SK-N-MC (cell line): ENCODE results near the gene B3GAT1.

Experiments used
- EZH2 ChIP-seq: fragments of 200-600 bp; sonication (generic); IDR thresholded peaks from one replicate; pipeline ENCODE4 v1.6.1; 2017; ENCODE audit warnings: antibody characterized with exemption
- FOXP2 ChIP-seq: optimal IDR thresholded peaks from 2 replicates; pipeline ENCODE3; 2011; ENCODE audit warnings: mild to moderate bottlenecking, moderate library complexity; ENCODE audit not compliant: insufficient read depth; ENCODE audit errors: extremely low read length, control extremely low read depth
- POLR2AphosphoS5 ChIP-seq: IDR thresholded peaks from 2 replicates; pipeline ENCODE4 v1.6.1; 2012; ENCODE audit warnings: mild to moderate bottlenecking, low read depth, low read length, borderline replicate concordance

DNA sequence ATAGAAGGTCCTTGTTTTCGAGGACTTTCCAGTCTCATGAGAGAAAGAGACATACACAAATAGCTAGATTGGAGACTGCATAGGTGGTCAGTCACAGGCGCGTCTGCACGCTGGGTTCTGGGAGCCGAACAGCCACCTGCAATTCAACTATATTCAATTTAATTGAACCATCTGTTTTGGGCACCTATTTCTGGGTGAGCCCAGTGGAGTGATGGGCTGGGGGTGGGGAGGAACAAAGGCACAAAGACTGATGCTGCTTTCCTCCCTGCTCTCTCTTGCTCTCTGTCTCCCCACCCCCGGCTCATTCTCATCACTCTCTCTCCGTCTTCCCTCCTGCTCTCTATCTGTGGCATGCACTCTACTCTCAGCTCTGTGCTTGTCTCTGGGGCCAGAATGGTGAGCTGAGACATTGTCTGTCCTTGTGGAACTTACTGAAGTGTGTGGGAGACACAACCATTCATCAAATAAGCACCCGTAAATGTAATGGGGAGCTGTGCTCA is 48.1 kb upstream of the B3GAT1 start:
- TF ChIP-seq FOXP2 (no peak), EZH2 (no peak), POLR2AphosphoS5 (no peak)
